Middle frontal gyrus (tissue), 1 donor: ENCODE measurements around the gene CXorf66.
"Not testable (repeated sequence)": the region's sequence is repeated elsewhere in the genome, so short reads cannot be mapped to it uniquely, and the experiment has no call there.

ENCODE experiments used
- DNase-seq: peaks from one replicate; pipeline ENCODE4 v3.0.0-alpha.2; 2015; ENCODE audit warnings: low spot score; ENCODE audit errors: extremely low spot score

Gene CXorf66

DNA sequence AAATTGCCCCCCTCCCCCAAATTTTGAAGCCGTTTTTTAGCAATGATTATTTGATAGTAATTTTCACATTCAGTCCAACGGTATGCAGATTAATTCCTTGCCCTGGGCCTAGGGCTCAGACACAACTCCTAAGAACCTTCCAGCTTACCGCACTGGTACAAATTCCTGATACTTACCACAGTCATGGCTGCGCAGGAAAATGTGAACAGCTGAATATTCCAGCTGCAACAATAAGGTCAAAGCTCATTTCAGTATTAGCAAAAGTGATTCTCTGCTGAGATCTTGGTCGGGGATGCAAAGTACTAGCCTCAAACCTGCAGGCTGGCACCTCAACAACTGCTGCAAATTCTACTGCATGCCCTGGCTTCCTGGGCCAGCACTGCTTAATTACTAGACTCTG, 35.4 kb downstream of the CXorf66 start:
- DNase-seq, result no peak

DNA sequence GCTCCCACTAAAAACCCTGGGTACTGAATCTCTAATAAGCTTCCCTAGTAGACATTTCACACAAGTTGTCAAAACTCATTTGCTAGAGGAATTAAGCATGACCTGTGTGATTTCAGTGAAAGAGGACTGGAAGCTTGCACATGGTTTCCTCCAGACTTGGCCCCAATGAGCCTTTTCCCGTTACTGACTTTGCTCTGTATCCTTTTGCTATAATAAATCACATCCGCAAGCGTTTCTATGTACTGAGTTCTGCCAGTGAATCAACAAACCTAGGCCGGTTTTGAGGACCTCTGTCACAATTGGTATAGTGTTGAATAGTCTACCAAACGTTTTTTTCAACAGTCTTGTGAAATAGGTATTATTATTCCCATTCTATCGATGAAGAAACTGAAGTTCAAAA, 40.6 kb downstream of the CXorf66 start:
- no peak for DNase-seq

DNA sequence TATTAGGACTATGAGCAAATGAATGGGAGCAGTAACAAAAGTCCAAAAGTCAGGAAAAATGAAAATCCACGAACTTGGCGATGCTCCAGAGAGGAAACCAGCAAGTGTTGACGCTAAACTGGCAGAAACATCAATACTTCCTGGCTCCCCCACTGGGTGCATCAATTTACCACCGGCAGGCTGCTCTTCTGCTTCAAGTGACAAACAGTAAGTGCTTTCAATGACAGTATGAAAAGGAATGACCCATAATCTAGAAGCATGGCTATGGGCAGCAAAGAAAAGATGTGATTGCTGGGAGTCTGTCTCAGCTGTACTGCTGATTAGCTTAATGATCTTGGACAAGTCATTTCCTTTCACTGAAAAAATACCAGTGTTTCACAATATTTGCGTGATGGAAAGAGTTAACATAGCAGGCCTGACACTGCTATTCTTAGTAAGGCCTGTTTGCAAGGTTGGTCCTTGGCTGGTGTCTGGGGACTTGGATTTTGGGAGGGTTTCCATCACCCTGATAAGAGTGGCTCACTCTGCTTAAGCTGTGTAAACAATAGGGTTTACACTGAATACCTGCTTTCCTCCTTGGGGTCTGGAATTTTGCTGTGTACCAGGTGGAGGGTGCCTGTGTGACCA, 41.1 kb downstream of the CXorf66 start:
- DNase-seq, result no peak

DNA sequence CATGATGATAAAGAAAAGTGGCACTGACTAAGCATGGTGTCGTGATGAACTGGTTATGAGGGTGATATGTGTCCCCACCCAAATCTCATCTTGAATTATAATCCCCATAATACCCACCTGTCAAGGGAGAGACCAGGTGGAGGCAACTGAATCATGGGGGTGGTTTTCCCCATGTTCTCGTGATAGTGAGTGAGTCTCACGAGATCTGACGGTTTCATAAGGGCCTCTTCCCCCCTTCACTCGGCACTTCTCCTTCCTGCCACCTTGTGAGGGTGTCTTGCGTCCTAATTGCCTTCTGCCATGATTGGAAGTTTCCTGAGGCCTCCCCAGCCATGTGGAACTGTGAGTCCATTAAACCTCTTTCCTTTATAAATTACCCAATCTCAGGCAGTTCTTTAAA, 44.2 kb downstream of the CXorf66 start:
- DNase-seq, result not testable (repeated sequence)

DNA sequence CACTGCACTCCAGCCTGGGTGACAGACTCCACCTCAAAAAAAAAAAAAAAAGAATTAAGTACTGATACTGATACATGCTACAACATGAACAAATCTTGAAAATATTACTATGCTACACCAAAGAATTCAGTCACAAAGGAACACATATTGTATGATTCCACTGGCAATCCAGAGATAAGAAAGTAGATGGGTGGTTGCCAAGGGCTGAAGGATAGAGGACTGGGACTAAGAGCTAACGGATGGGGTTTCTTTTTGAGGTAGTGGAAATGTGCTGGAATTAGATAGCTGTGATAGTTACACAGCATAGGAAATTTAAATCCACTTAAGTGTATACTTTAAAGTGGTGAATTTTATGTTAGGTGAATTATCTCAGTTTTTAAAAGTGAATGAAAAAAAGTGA, 45.0 kb downstream of the CXorf66 start:
- DNase-seq, result no peak

DNA sequence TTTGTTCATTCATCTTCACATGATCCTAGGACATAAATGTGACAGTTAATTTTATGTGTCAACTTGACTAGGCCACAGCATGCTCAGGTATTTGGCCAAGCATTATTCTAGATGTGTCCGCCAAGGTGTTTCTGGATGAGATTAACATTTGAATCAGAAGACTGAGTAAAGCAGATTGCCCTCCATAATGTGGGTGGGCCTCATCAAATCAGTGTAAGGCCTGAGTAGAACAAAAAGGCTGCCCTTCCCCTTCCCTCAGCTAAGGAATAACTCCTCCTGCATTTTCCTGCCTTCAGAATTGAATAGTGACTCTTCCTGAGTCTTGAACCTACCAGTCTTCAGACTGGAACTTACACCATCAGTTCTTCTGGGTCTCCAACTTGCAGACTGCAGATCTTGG, 50.9 kb downstream of the CXorf66 start:
- DNase-seq, result no peak

DNA sequence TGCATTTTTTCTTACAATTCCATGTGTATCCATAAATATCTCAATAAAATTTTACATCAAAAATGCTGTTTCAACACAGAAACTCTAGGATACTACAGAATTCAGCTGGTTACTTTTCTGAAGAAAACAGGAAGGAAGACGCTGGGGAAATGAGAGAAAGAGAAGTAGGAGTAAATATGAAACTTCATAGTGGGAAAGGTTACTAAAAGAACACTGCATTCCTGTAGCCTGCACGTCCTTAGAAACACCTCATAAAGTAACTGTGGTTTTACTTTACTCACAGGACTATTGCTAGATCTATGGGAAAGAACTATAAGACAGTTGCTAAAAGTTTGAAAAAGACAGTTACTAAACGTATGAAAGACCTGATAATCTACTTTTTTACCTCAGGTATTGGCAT, 55.6 kb downstream of the CXorf66 start:
- no peak for DNase-seq

DNA sequence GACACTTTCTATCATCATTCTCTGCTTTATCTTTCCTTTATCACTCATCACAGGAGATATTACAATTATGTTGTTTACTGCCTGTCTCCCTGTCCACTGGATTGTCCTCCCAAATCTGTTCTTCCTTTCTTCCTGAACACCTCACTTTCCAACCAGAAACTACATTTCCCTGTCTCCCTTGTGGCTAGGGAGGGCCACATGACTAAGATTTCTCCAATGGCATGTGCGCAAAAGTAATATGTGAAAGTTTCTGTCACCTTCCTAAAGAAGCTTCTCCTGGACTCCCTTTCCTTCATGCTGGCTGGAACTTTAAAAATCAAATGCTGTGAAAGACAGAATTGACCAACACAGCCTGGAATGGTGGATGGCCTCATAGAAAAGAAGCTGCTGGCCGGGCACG, 58.2 kb downstream of the CXorf66 start:
- DNase-seq, result no peak

DNA sequence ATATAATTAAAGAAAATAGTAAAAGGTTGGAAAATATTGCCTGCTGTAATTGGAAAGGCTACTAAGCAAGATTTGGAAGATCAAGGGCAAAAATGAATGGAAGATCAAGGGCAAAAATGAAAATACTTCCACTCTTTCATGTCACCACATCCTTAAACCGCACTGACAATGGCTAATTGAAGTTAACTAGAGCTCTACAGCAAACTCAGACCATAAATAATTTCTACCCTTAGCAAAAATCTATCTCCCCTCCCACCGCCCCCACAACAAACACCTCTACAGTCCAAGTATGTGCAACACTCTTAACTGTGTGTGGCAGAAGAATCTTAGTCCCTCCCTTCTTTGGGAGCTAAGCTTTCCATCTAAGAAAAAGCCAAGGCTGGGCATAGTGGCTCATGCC, 59.6 kb downstream of the CXorf66 start:
- DNase-seq, result no peak
